GM23248 (cell line): ENCODE results near the gene PSEN2. TPM values are rescaled to one million over a fixed set of nuclear protein-coding genes. Genes with fewer than 3 reads are reported as not detected.
"Not testable (repeated sequence)": the region's sequence is repeated elsewhere in the genome, so short reads cannot be mapped to it uniquely, and the experiment has no call there.

ENCODE experiments used
- DNase-seq: peaks from one replicate; pipeline ENCODE4 v3.0.0-alpha.2; 2015
- H2AFZ ChIP-seq: fragments of 200-600 bp; sonication (generic); 2 replicates; pipeline ENCODE4 v1.6.1; 2016; ENCODE audit warnings: antibody characterized with exemption
- H3F3A ChIP-seq: fragments of 200-600 bp; sonication (generic); 2 replicates; pipeline ENCODE4 v1.6.1; 2016; ENCODE audit warnings: mild to moderate bottlenecking, antibody characterized with exemption, mixed run types; ENCODE audit not compliant: insufficient read depth
- H3K27ac ChIP-seq: fragments of 200-600 bp; sonication (generic); 2 replicates; pipeline ENCODE4 v1.5.1; 2016; ENCODE audit warnings: mild to moderate bottlenecking
- H3K27me3 ChIP-seq: fragments of 200-600 bp; sonication (generic); replicated peaks from 2 replicates; pipeline ENCODE4 v1.6.1; 2016; ENCODE audit warnings: mild to moderate bottlenecking; ENCODE audit not compliant: insufficient read depth
- H3K36me3 ChIP-seq: fragments of 200-600 bp; sonication (generic); 2 replicates; pipeline ENCODE4 v1.6.1; 2016; ENCODE audit warnings: low read depth, mild to moderate bottlenecking
- H3K4me1 ChIP-seq: fragments of 200-600 bp; sonication (generic); 2 replicates; pipeline ENCODE4 v1.6.1; 2016; ENCODE audit warnings: mild to moderate bottlenecking; ENCODE audit not compliant: insufficient read depth
- H3K4me2 ChIP-seq: fragments of 200-600 bp; sonication (generic); one replicate; pipeline ENCODE4 v1.6.1; 2016; ENCODE audit warnings: mild to moderate bottlenecking; ENCODE audit not compliant: unreplicated experiment
- H3K4me3 ChIP-seq: fragments of 200-600 bp; sonication (generic); 2 replicates; pipeline ENCODE4 v1.5.1; 2016; ENCODE audit warnings: mild to moderate bottlenecking
- H3K79me2 ChIP-seq: fragments of 200-600 bp; sonication (generic); 2 replicates; pipeline ENCODE4 v1.6.1; 2016; ENCODE audit warnings: mild to moderate bottlenecking; ENCODE audit not compliant: insufficient read depth
- H3K9ac ChIP-seq: fragments of 200-600 bp; sonication (generic); 2 replicates; pipeline ENCODE4 v1.6.1; 2016; ENCODE audit warnings: mild to moderate bottlenecking
- H3K9me2 ChIP-seq: fragments of 200-600 bp; sonication (generic); 2 replicates; pipeline ENCODE4 v1.6.1; 2016; ENCODE audit warnings: mixed run types, mild to moderate bottlenecking, moderate library complexity; ENCODE audit not compliant: insufficient read depth
- H3K9me3 ChIP-seq: fragments of 200-600 bp; sonication (generic); one replicate; pipeline ENCODE4 v1.6.1; 2017; ENCODE audit warnings: low read depth
- H4K20me1 ChIP-seq: fragments of 200-600 bp; sonication (generic); 2 replicates; pipeline ENCODE4 v1.6.0; 2016; ENCODE audit not compliant: insufficient read depth
- EZH2 ChIP-seq: fragments of 200-600 bp; sonication (generic); IDR thresholded peaks from 2 replicates; pipeline ENCODE4 v1.6.1; 2018; ENCODE audit warnings: antibody characterized with exemption, mild to moderate bottlenecking; ENCODE audit not compliant: insufficient read depth, poor library complexity, severe bottlenecking
- EZH2phosphoT487 ChIP-seq: fragments of 200-600 bp; sonication (generic); IDR thresholded peaks from 2 replicates; pipeline ENCODE4 v1.6.1; 2018; ENCODE audit warnings: antibody characterized with exemption, moderate library complexity, mild to moderate bottlenecking, low read depth; ENCODE audit not compliant: insufficient read depth
- WGBS, 2 experiments: methylation state at CpG; one replicate each; pipeline ENCODE4 v1.1.6; 2015 to 2017; ENCODE audit warnings: low lambda C conversion rate in 2 of 2, low coverage in 1 of 2; ENCODE audit errors: missing lambda C conversion rate in 2 of 2; 5-methylcytosine and 5-hydroxymethylcytosine counted together
- in situ Hi-C: fragments of 300-500 bp; cut with MboI; formaldehyde crosslinking; loops from 2 replicates; pipeline ENCODE4 v1.15.0; 2020
- polyA plus RNA-seq: library from polyadenylated mRNA; unstranded; fragments of >200 nt; fragmentation: Nextera tagmentation; extraction: Ambion mirVana; gene quantifications from 2 replicates; pipeline ENCODE4 v1.2.1, GENCODE V29; 2016
- total RNA-seq: library from RNA; depleted of rRNA; stranded (reverse); fragments of >200 nt; shearing (Covaris generic); gene quantifications from 2 replicates; pipeline ENCODE4 v1.2.3, GENCODE V29; 2014

The PSEN2 gene
- total and polyA plus RNA-seq, 2 experiments from 2014 or later, result 7.5 to 13.9 TPM

- Histone ChIP-seq H3K27me3 (no peaks in the 10 kb centered on the region), H4K20me1 (no peaks in the 10 kb centered on the region), H3K36me3 (no peaks in the 10 kb centered on the region), H3K79me2 (no peaks in the 10 kb centered on the region), H2AFZ (peak overlapping the region; percentile 98), H3K9me2 (no peaks in the 10 kb centered on the region), H3K9me3 (no peaks in the 10 kb centered on the region), H3K4me2 (peak overlapping the region; percentile 84), H3K4me1 (peaks cover 7% of the 10 kb centered on the region), H3K9ac (peak overlapping the region; percentile 91), H3K27ac (peak overlapping the region; percentile 10; the same call in 1 of the 2 replicates), H3K4me3 (peak overlapping the region; percentile 34; the same call in 1 of the 2 replicates), H3F3A (no peaks in the 10 kb centered on the region)
- TF ChIP-seq EZH2phosphoT487 (no peak), EZH2 (no peak)
- in situ Hi-C loops, result loop anchor here (25.0 kb wide), 1 partner anchor 609 kb away; no protein-coding TSS in a partner anchor
- whole genome bisulfite sequencing, 2 experiments, result 2% methylated on average over 17 to 19 of the region's 19 CpGs
- peak; percentile 97 for DNase-seq
Observed at GRCh38 chr1:226827968-226828513, 42.4 kb upstream of the PSEN2 start.

DNA sequence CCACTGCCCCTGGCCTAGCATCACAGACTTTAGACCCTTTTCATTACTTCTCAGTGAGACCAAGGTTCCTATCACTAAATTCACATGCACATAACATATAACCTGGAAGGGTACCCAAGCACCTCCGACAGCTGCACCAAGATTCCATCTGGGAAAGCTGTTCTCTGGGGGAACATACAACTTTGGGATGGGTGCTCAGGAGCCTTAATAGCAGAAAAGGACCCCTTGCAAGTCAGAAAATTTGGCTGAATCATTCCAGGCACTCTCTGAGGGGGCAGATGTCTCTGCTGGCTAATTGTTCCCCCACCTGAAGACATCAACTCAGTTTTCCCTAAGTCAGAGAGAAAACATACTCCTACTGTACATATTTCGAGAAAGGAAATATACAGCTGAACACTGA, 41.3 kb upstream of the PSEN2 start:
- in situ Hi-C loops, result loop anchor here (25.0 kb wide), 1 partner anchor 608 kb away; no protein-coding TSS in a partner anchor
- WGBS, 2 experiments, result 70 to 71% methylated on average over 2 of the region's 2 CpGs
- TF ChIP-seq EZH2 (no peak), EZH2phosphoT487 (no peak)
- Histone ChIP-seq H3F3A (no peaks in the 10 kb centered on the region), H3K4me2 (no peak overlapping the region), H3K27ac (no peak overlapping the region), H3K9me3 (no peaks in the 10 kb centered on the region), H2AFZ (no peak overlapping the region), H3K9me2 (no peaks in the 10 kb centered on the region), H3K27me3 (no peaks in the 10 kb centered on the region), H3K36me3 (no peaks in the 10 kb centered on the region), H3K9ac (no peak overlapping the region), H4K20me1 (no peaks in the 10 kb centered on the region), H3K4me1 (peaks cover 7% of the 10 kb centered on the region), H3K4me3 (no peak overlapping the region), H3K79me2 (no peaks in the 10 kb centered on the region)
- DNase-seq, result no peak

DNA sequence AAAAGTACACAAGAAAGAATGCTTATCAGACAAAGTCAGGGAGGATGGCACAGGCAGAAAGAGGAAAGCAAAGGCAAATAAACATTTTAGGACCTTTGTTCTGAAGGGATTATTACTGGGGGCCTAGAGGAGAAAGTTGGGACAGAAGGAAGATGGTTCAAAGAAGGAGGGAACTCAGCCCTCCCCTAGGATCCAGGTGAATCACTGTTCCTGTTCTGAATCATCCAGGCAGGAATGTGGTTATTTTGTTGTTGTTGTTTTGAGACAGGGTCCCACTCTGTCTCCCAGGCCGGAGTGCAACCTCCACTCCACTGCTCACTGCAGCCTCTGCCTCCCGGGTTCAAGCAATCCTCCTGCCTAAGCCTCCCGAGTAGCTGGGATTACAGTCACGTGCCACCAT, 38.5 kb upstream of the PSEN2 start:
- Histone ChIP-seq H3F3A (no peaks in the 10 kb centered on the region), H3K9ac (no peak overlapping the region), H3K9me2 (no peaks in the 10 kb centered on the region), H3K36me3 (no peaks in the 10 kb centered on the region), H3K4me3 (no peak overlapping the region), H3K4me1 (peaks cover 7% of the 10 kb centered on the region), H3K9me3 (no peaks in the 10 kb centered on the region), H4K20me1 (no peaks in the 10 kb centered on the region), H3K79me2 (no peaks in the 10 kb centered on the region), H3K27me3 (no peaks in the 10 kb centered on the region), H3K4me2 (no peak overlapping the region), H2AFZ (no peak overlapping the region), H3K27ac (no peak overlapping the region)
- DNase-seq, result no peak
- in situ Hi-C loops, result loop anchor here (5.0 to 25.0 kb wide), 3 partner anchors 200 to 605 kb away; no protein-coding TSS in a partner anchor
- no peak for TF ChIP-seq EZH2phosphoT487
- no peak for TF ChIP-seq EZH2
- WGBS, 2 experiments, result 94 to 96% methylated on average over 4 of the region's 4 CpGs

- no peaks in the 10 kb centered on the region for H3K36me3 ChIP-seq
- no peaks in the 10 kb centered on the region for H3K9me3 ChIP-seq
- no peak overlapping the region for H2AFZ ChIP-seq
- no peaks in the 10 kb centered on the region for H3F3A ChIP-seq
- in situ Hi-C loops, result loop anchor here (5.0 to 25.0 kb wide), 3 partner anchors 200 to 605 kb away; no protein-coding TSS in a partner anchor
- no peak overlapping the region for H3K27ac ChIP-seq
- H4K20me1 ChIP-seq, result no peaks in the 10 kb centered on the region
- peaks cover 4% of the 10 kb centered on the region for H3K4me1 ChIP-seq
- H3K27me3 ChIP-seq, result no peaks in the 10 kb centered on the region
- DNase-seq, result no peak
- H3K79me2 ChIP-seq, result no peaks in the 10 kb centered on the region
- no peak overlapping the region for H3K4me2 ChIP-seq
- TF ChIP-seq EZH2phosphoT487 (no peak), EZH2 (no peak)
- no peak overlapping the region for H3K9ac ChIP-seq
- WGBS, 2 experiments, result 85 to 87% methylated on average over 9 of the region's 9 CpGs
- H3K4me3 ChIP-seq, result no peak overlapping the region
- H3K9me2 ChIP-seq, result no peaks in the 10 kb centered on the region
Observed at GRCh38 chr1:226832613-226833012, 37.8 kb upstream of the PSEN2 start.

DNA sequence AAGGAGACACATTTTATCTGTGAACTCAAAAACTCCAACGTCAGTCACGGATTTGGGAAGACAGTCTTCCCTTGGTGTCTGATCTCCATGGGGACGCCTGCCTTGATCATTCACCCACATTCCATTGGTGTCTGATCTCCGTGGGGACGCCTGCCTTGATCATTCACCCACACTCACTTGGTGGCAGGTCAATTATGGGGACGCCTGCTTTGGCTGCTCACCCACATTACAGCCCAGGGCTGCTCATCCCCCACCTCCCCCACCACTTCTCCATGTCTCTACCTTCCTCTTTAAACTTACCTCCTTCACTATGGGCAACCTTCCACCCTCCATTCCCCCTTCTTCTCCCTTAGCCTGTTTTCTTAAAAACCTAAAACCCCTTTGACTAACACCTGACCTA, 36.2 kb upstream of the PSEN2 start:
- not testable (repeated sequence) for H3K9me3 ChIP-seq, H3K4me1 ChIP-seq, H2AFZ ChIP-seq, DNase-seq, H3K79me2 ChIP-seq, H3K4me3 ChIP-seq, H3K9me2 ChIP-seq, H4K20me1 ChIP-seq, H3K9ac ChIP-seq, H3K27me3 ChIP-seq, H3F3A ChIP-seq, H3K4me2 ChIP-seq, H3K27ac ChIP-seq, H3K36me3 ChIP-seq
- in situ Hi-C loops, result loop anchor here (5.0 to 25.0 kb wide), 3 partner anchors 202 to 603 kb away; no protein-coding TSS in a partner anchor
- WGBS, 2 experiments, result 67 to 76% methylated on average over 5 to 6 of the region's 6 CpGs

DNA sequence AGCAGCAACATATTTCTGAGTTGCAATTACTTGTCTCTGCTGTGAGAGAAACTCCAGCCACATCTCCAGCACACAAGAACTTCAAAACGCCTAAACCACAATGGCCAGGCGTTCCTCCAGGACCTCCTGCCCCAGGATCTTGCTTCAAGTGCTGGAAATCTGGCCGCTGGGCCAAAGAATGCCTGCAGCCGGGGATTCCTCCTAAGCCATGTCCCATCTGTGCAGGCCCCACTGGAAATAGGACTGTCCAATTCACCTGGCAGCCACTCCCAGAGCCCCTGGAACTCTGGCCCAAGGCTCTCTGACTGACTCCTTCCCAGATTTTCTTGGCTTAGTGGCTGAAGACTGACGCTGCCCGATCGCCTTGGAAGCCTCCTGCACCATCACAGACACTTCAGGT, 35.0 kb upstream of the PSEN2 start:
- not testable (repeated sequence) for H3K4me1 ChIP-seq, H3K4me3 ChIP-seq, H3F3A ChIP-seq, H3K9me3 ChIP-seq, H3K36me3 ChIP-seq, H3K9me2 ChIP-seq, DNase-seq, H2AFZ ChIP-seq, H3K27ac ChIP-seq, H4K20me1 ChIP-seq, H3K79me2 ChIP-seq, H3K27me3 ChIP-seq, H3K9ac ChIP-seq, H3K4me2 ChIP-seq
- in situ Hi-C loops, result loop anchor here (10.0 to 25.0 kb wide), 2 partner anchors 281 to 602 kb away; no protein-coding TSS in a partner anchor
- WGBS, 2 experiments, result 74 to 77% methylated on average over 7 of the region's 7 CpGs

DNA sequence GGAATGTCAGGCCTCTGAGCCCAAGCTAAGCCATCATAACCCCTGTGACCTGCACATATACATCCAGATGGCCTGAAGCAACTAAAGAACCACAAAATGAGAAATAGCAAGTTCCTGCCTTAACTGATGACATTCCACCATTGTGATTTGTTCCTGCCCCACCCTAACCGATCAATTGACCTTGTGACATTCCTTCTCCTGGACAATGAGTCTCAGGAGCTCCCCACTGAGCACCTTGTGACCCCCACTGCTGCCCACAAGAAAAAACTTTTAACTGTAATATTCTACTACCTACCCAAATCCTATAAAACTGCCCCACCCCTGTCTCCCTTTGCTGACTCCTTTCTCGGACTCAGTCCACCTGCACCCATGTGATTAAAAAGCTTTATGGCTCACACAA, 32.5 kb upstream of the PSEN2 start:
- not testable (repeated sequence) for H3K4me1 ChIP-seq, H4K20me1 ChIP-seq, H3K36me3 ChIP-seq, H3F3A ChIP-seq, H3K9me3 ChIP-seq, H3K9me2 ChIP-seq, DNase-seq, H2AFZ ChIP-seq, H3K79me2 ChIP-seq, H3K27me3 ChIP-seq, H3K27ac ChIP-seq, H3K9ac ChIP-seq, H3K4me3 ChIP-seq, H3K4me2 ChIP-seq
- WGBS, 2 experiments, result 69 to 76% methylated on average over 2 of the region's 2 CpGs
- in situ Hi-C loops, result loop anchor here (10.0 to 25.0 kb wide), 2 partner anchors 283 to 599 kb away; no protein-coding TSS in a partner anchor
